ENCODE data around the gene GSG1L. TPM values are rescaled to one million over a fixed set of nuclear protein-coding genes. Genes with fewer than 3 reads are reported as not detected.
"Not testable (repeated sequence)": the region's sequence is repeated elsewhere in the genome, so short reads cannot be mapped to it uniquely, and the experiment has no call there.

Gene GSG1L
- total RNA-seq, 2 experiments from 2014 or later = not detected

DNA sequence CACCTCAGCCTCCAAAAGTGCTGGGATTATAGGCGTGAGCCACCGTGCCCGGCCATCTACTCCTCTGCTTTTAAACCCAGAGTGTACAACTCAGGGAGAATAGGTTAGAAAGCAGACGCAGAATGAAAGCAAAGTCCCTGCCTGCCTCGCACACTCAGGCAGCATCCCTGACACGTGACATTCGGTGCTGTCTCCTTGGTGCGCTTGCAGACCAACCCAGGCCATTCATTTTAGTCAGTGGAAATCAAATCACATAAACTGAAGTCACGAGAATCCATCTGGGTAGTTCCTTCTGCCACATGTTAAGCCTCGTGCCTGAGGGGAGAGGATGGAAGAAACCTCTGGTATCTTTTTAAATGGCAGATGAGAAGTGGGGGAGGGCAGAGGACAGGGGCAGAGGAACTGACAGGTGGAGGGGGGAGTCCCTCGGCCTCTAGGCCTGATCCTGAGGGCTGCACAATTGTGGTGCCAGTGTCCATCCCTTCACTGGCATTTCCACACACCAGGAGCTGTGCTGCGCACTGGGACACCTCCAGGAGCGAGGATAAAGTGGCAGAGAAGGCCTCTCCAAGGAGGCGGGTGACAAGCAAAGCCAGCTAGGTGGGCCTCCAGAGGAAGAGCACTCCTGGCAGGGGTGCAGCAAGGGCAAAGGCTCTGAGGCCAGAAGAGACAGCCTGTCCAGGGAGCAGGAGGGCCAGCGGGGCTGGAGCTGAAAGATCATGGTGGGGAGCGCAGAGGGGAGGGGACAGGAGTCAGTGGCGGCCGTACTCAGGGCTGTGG, 317.2 kb downstream of the GSG1L start:
- Mint-ChIP-seq H3K27ac (no peak overlapping the region), H3K36me3 (ENCODE audit: low read depth) (peaks cover 9% of the 10 kb centered on the region), H3K27me3 (no peaks in the 10 kb centered on the region), H3K4me3 (no peak overlapping the region), H3K9me3 (peaks cover 3% of the 10 kb centered on the region), H3K4me1 (ENCODE audit: low read depth) (peaks cover 3% of the 10 kb centered on the region)
- POLR2A ChIA-PET = interaction anchor here (0.9 kb wide), 1 partner anchor 55 kb away, joined by 3 read pairs; no protein-coding TSS in a partner anchor
- intact Hi-C loops (cut with micrococcal nuclease) = no loop called here
- no peak for TF ChIP-seq CTCF (IDR thresholded peaks at IDR 0.05)
- no peak for ATAC-seq
- no peak for DNase-seq
- CTCF ChIA-PET = no interaction called here

DNA sequence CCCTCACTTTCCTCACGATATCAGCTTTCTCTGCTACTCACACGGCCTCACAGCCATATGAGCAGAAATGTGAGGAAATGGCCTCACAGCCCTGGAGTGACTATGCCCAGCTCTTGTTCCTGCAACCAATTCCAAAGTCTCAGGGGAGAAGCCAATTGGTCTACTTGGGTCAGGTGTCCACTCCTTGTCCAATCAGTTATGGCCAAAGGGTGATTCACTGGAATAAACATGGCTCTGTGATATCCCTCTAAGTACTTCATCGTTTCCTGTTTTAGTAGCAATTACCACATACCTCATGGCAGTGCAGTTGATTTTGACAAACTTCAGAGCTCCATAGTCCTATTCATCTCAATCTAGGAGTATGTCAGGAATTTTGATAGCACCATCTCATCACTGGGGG, 318.2 kb downstream of the GSG1L start:
- H3K36me3 Mint-ChIP-seq (ENCODE audit: low read depth) = peaks cover 9% of the 10 kb centered on the region
- H3K4me3 Mint-ChIP-seq = no peak overlapping the region
- TF ChIP-seq CTCF (IDR thresholded peaks at IDR 0.05) = no peak
- POLR2A ChIA-PET = interaction anchor here (0.9 kb wide), 1 partner anchor 56 kb away, joined by 3 read pairs; no protein-coding TSS in a partner anchor
- CTCF ChIA-PET = no interaction called here
- H3K4me1 Mint-ChIP-seq (ENCODE audit: low read depth) = peaks cover 3% of the 10 kb centered on the region
- H3K27me3 Mint-ChIP-seq = no peaks in the 10 kb centered on the region
- DNase-seq (no peak), ATAC-seq (no peak)
- intact Hi-C loops (cut with micrococcal nuclease) = no loop called here
- H3K27ac Mint-ChIP-seq = no peak overlapping the region
- peaks cover 3% of the 10 kb centered on the region for H3K9me3 Mint-ChIP-seq

GRCh38 chr16:27743963-27744362, 319.6 kb downstream of the GSG1L start:
- no peak for TF ChIP-seq CTCF (IDR thresholded peaks at IDR 0.05)
- no peak overlapping the region for H3K4me3 Mint-ChIP-seq
- no peak overlapping the region for H3K27ac Mint-ChIP-seq
- CTCF ChIA-PET = no interaction called here
- POLR2A ChIA-PET = no interaction called here
- peaks cover 3% of the 10 kb centered on the region for H3K9me3 Mint-ChIP-seq
- peaks cover 10% of the 10 kb centered on the region for H3K36me3 Mint-ChIP-seq (ENCODE audit: low read depth)
- ATAC-seq (no peak), DNase-seq (no peak)
- H3K27me3 Mint-ChIP-seq = no peaks in the 10 kb centered on the region
- intact Hi-C loops (cut with micrococcal nuclease) = no loop called here
- peaks cover 3% of the 10 kb centered on the region for H3K4me1 Mint-ChIP-seq (ENCODE audit: low read depth)

GRCh38 chr16:27743001-27743400, 320.5 kb downstream of the GSG1L start:
- H3K4me3 Mint-ChIP-seq; CTCF ChIA-PET; H3K27ac Mint-ChIP-seq; H3K4me1 Mint-ChIP-seq (ENCODE audit: low read depth); intact Hi-C loops (cut with micrococcal nuclease); H3K27me3 Mint-ChIP-seq; ATAC-seq; H3K9me3 Mint-ChIP-seq; DNase-seq: not testable (repeated sequence)
- POLR2A ChIA-PET = interaction anchor here (0.7 kb wide), 1 partner anchor 61 kb away, joined by 3 read pairs; no protein-coding TSS in a partner anchor
- H3K36me3 Mint-ChIP-seq (ENCODE audit: low read depth) = peaks cover 12% of the 10 kb centered on the region

- peaks cover 3% of the 10 kb centered on the region for H3K9me3 Mint-ChIP-seq
- H3K27me3 Mint-ChIP-seq = no peaks in the 10 kb centered on the region
- ATAC-seq = no peak
- no peak for TF ChIP-seq CTCF (IDR thresholded peaks at IDR 0.05)
- DNase-seq = no peak
- H3K4me3 Mint-ChIP-seq = no peak overlapping the region
- H3K36me3 Mint-ChIP-seq (ENCODE audit: low read depth) = peaks cover 12% of the 10 kb centered on the region
- no peaks in the 10 kb centered on the region for H3K4me1 Mint-ChIP-seq (ENCODE audit: low read depth)
- H3K27ac Mint-ChIP-seq = no peak overlapping the region
- ChIA-PET CTCF (no interaction called here), POLR2A (no interaction called here)
- intact Hi-C loops (cut with micrococcal nuclease) = no loop called here
Observed at GRCh38 chr16:27742333-27742732, 321.2 kb downstream of the GSG1L start.

Data from activated CD8-positive, alpha-beta T cell treated with anti-CD3 and anti-CD28 coated beads for 36 hours (primary cell).